Right atrium auricular region (tissue), 2 donors: ENCODE results near the gene MPV17L. TPM values are rescaled to one million over a fixed set of nuclear protein-coding genes. Genes with fewer than 3 reads are reported as not detected.
A peak's percentile ranks its signal among the peaks of the same experiment; 100 is the strongest.
"Not testable (repeated sequence)": the region's sequence is repeated elsewhere in the genome, so short reads cannot be mapped to it uniquely, and the experiment has no call there.

Source experiments
- DNase-seq: peaks from one replicate; pipeline ENCODE4 v3.0.0-alpha.2; 2019; ENCODE audit warnings: low spot score
- H3K27ac ChIP-seq, 2 donors: fragments of 200-600 bp; sonication (generic); 1 replicate in 1 of 2; 2 replicates in 1 of 2; pipeline ENCODE4 v1.5.1; 2016 to 2019
- H3K27me3 ChIP-seq, 2 donors: fragments of 200-600 bp; sonication (generic); one replicate each; pipeline versions ENCODE4 v1.5.1 to v1.6.0; 2017 to 2019
- H3K36me3 ChIP-seq: fragments of 200-600 bp; sonication (generic); one replicate; pipeline ENCODE4 v1.5.1; 2016
- H3K4me1 ChIP-seq, 2 donors: fragments of 200-600 bp; sonication (generic); one replicate each; pipeline versions ENCODE4 v1.5.1 to v1.6.0; 2017 to 2019
- H3K4me3 ChIP-seq, 2 donors: fragments of 200-600 bp; sonication (generic); 1 replicate in 1 of 2; 2 replicates in 1 of 2; pipeline ENCODE4 v1.5.1; 2017 to 2019; ENCODE audit warnings: mild to moderate bottlenecking in 1 of 2, moderate library complexity in 1 of 2
- H3K9me3 ChIP-seq, 2 donors: fragments of 200-600 bp; sonication (generic); one replicate each; pipeline ENCODE4 v1.5.1; 2019
- total RNA-seq, 2 donors: library from RNA; depleted of rRNA; stranded (reverse); fragments of >200 nt; gene quantifications; one replicate each; pipeline ENCODE4 v1.1.0, GENCODE V29; 2016
- TF ChIP-seq, protein P1 (sequence below), 2 donors: fragments of 200-600 bp; sonication (generic); IDR thresholded peaks; one replicate each; pipeline ENCODE4 v1.5.1; 2019; ENCODE audit warnings: antibody characterized with exemption in 2 of 2

Gene MPV17L
- total RNA-seq, 2 donors from 2014 or later = 7.2 to 10.8 TPM

DNA sequence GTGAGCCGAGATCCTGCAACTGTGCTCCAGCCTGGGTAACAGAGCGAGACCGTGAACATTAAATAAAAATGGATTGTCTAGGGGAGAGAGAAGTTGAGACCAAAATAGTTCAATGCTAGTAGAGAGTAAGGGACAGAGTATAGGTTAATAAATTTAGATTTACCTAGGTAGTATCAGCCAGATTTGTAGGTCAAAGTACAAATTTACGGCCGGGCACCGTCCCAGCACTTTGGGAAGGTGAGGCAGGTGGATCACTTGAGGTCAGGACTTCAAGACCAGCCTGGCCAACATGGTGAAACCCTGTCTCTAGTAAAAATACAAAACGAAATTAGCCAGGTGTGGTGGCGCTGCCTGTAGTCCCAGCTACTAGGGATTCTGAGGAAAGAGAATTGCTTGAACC lies 26.7 kb downstream of the MPV17L start:
- no peak overlapping the region for H3K27ac ChIP-seq
- no peaks in the 10 kb centered on the region for H3K4me1 ChIP-seq
- no peak for DNase-seq
- no peak overlapping the region for H3K4me3 ChIP-seq
- no peaks in the 10 kb centered on the region for H3K9me3 ChIP-seq
- TF ChIP-seq, protein P1, sequence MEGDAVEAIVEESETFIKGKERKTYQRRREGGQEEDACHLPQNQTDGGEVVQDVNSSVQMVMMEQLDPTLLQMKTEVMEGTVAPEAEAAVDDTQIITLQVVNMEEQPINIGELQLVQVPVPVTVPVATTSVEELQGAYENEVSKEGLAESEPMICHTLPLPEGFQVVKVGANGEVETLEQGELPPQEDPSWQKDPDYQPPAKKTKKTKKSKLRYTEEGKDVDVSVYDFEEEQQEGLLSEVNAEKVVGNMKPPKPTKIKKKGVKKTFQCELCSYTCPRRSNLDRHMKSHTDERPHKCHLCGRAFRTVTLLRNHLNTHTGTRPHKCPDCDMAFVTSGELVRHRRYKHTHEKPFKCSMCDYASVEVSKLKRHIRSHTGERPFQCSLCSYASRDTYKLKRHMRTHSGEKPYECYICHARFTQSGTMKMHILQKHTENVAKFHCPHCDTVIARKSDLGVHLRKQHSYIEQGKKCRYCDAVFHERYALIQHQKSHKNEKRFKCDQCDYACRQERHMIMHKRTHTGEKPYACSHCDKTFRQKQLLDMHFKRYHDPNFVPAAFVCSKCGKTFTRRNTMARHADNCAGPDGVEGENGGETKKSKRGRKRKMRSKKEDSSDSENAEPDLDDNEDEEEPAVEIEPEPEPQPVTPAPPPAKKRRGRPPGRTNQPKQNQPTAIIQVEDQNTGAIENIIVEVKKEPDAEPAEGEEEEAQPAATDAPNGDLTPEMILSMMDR (IDR thresholded peaks at IDR 0.05) = no peak
- H3K27me3 ChIP-seq = no peaks in the 10 kb centered on the region
- no peaks in the 10 kb centered on the region for H3K36me3 ChIP-seq

DNA sequence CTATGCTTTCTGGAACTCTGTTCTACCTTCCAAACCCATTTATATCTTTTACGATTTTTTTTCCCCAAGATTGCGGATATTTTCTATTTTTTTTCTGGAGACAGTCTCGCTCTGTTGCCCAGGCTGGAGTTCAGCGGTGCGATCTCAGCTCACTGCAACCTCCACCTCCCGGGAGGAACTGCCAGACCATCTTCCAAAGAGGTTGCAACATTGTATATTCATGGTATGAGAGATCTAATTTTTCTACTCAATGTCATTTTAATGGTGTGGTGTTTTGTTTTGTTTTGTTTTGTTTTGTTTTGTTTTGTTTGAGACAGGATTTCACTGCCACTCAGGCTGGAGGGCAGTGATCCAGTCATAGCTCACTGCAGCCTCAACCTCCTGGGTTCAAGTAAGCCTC lies 30.3 kb downstream of the MPV17L start:
- Histone ChIP-seq H3K27me3 (no peaks in the 10 kb centered on the region), H3K27ac (no peak overlapping the region), H3K9me3 (no peaks in the 10 kb centered on the region), H3K4me3 (no peak overlapping the region), H3K36me3 (no peaks in the 10 kb centered on the region), H3K4me1 (peaks cover 0 to 5% of the 10 kb centered on the region in 2 donors)
- TF ChIP-seq, protein P1 (IDR thresholded peaks at IDR 0.05) = no peak
- DNase-seq = no peak

DNA sequence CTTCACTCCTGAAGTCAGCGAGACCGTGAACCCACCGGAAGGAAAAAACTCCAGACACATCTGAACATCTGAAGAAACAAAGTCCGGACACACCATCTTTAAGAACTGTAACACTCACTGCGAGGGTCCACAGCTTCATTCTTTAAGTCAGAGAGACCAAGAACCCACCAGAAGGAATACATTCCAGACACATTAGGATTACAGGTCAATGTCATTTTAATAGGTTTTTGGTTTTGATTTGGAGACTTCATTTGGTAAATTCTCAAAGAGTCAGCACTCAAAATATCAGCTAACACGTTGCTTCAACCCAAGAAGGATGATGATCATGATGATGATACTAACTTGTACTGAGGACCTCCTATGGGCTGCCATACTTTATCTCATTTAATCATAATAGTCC lies 31.2 kb downstream of the MPV17L start:
- peaks cover 0 to 5% of the 10 kb centered on the region in 2 donors for H3K4me1 ChIP-seq
- DNase-seq = no peak
- H3K4me3 ChIP-seq = no peak overlapping the region
- TF ChIP-seq, protein P1 (IDR thresholded peaks at IDR 0.05) = no peak
- H3K36me3 ChIP-seq = no peaks in the 10 kb centered on the region
- H3K27me3 ChIP-seq = no peaks in the 10 kb centered on the region
- H3K9me3 ChIP-seq = no peaks in the 10 kb centered on the region
- no peak overlapping the region for H3K27ac ChIP-seq

DNA sequence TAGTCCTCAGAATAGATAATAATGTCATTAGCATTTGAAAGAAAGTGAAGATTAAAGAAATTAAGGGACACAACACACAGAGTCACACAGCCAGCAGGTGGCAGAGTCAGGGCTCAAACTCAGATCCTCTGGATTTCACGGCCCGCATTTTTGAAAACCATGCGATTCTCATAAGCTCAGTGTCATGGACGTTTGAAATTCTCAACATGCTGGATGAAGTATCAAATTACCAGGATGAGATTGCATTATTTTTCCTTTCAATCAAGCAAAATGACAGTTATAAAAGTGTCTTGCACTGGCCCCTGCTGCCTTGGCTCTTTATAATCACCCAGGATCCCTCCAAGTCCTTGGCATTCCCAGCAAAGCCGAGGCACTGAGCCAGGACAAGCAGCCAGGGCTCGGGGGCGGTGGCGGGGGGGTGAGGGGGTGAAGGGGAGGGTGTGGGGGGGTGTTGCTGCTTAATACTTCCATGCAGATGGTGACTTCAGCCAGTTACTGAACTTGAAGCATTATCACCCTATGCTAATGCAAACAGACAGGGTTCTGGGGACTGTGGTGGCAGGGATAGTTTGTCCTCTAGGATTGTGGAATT lies 32.2 kb downstream of the MPV17L start:
- Histone ChIP-seq H3K27me3 (no peaks in the 10 kb centered on the region), H3K36me3 (no peaks in the 10 kb centered on the region), H3K9me3 (no peaks in the 10 kb centered on the region), H3K27ac (peak overlapping the region; percentile 11 to 51), H3K4me3 (peak overlapping the region in 1 of 2 donors; percentile 22), H3K4me1 (peaks cover 0 to 5% of the 10 kb centered on the region in 2 donors)
- TF ChIP-seq, protein P1 (IDR thresholded peaks at IDR 0.05) = peak; percentile 61 to 70
- DNase-seq = peak; percentile 82

DNA sequence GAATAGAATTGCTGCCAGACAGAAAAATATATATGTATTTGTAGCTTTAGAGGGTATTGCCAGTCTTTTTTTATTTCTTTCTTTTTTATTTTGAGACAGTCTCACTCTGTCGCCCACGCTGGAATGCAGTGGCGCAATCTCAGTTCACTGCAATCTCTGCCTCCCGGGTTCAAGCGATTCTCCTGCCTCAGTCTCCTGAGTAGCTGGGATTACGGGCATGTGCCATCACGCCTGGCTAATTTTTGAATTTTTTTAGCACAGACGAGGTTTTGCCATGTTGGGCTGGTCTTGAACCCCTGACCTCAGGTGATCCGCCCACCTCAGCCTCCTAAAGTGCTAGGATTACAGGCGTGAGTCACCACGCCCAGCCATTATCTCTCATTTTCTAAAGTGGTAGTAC lies 35.3 kb downstream of the MPV17L start:
- H3K4me1 ChIP-seq = peaks cover 0 to 23% of the 10 kb centered on the region in 2 donors
- not testable (repeated sequence) for H3K36me3 ChIP-seq, H3K27ac ChIP-seq, H3K4me3 ChIP-seq, H3K27me3 ChIP-seq, H3K9me3 ChIP-seq, DNase-seq

DNA sequence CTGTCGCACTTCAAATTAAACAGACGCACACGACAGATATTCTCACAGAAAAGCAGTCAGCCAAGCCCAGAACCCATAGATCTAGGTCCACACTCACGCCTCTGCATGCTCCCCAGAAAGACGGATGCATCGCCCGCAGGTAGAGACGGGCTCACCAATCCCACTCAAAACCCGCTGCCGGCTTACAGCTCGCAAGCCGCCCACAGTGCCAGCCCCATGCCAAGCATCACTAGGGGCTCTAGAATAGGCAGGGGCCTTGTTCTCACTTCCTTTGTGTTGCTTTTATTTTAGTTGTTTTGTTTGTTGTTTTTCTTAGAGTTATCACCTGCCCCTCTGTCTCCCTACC lies 38.5 kb downstream of the MPV17L start:
- Histone ChIP-seq H3K4me3 (peak overlapping the region; percentile 75 to 81), H3K36me3 (no peaks in the 10 kb centered on the region), H3K9me3 (no peaks in the 10 kb centered on the region), H3K4me1 (peaks cover 0 to 17% of the 10 kb centered on the region in 2 donors), H3K27ac (peak overlapping the region in 1 of 2 donors; percentile 84), H3K27me3 (no peaks in the 10 kb centered on the region)
- TF ChIP-seq, protein P1 (IDR thresholded peaks at IDR 0.05) = no peak
- DNase-seq = no peak
